K562 (cell line): ENCODE results near the gene TRAF5. TPM values are rescaled to one million over a fixed set of nuclear protein-coding genes. Genes with fewer than 3 reads are reported as not detected.
A peak's percentile ranks its signal among the peaks of the same experiment; 100 is the strongest.
"Not testable (repeated sequence)": the region's sequence is repeated elsewhere in the genome, so short reads cannot be mapped to it uniquely, and the experiment has no call there.

Source experiments
- ATAC-seq: fragments of 200-7000 bp; cut with Tn5 transposase; 3 replicates; pipeline ENCODE4 v1.9.1; 2020; ENCODE audit warnings: moderate library complexity
- BruUV-seq: library from RNA; stranded (reverse); fragments of 400-500 nt; replicated peaks from 2 replicates; lab custom pipeline; 2021; lab: Mats Ljungman, UMichigan
- CTCF ChIA-PET: fragments of 300-600 bp; formaldehyde crosslinking; extraction: SDS; loops from one replicate; lab custom pipeline; 2021; ENCODE audit warnings: low intra/inter-chr PET ratio; lab: Yijun Ruan, JAX
- POLR2A ChIA-PET: fragments of 300-600, 350-650 bp; sonication (Branson Sonifier 250); formaldehyde crosslinking; extraction: SDS; loops from one replicate; lab custom pipeline; 2021; ENCODE audit warnings: antibody characterized with exemption, inconsistent platforms; lab: Yijun Ruan, JAX
- DNase-seq, 4 experiments: peaks; one replicate each; pipeline versions ENCODE4 v3.0.0 to v3.0.0-alpha.2; 2011 to 2018; ENCODE audit warnings: low spot score in 3 of 4, mixed read lengths in 3 of 4; ENCODE audit errors: extremely low read depth in 1 of 4
- FAIRE-seq: peaks from 2 replicates; lab custom pipeline; 2011; peaks lifted over from hg19 to GRCh38; lab: Jason Lieb, UNC
- H2AFZ ChIP-seq: 2 replicates; pipeline ENCODE4 v1.6.0; 2011; ENCODE audit warnings: low read depth, low read length, control low read depth, inconsistent platforms
- H3K27ac ChIP-seq: fragments of 200-600 bp; 3 replicates; pipeline ENCODE4 v1.8.0; 2011; ENCODE audit warnings: low read depth, mild to moderate bottlenecking, control low read depth, inconsistent platforms, low read length, moderate library complexity, mixed read lengths; ENCODE audit errors: extremely low read depth
- H3K27me3 ChIP-seq, 2 experiments: fragments of 300-600 bp in 1 of 2; 2 replicates in 1 of 2; 3 replicates in 1 of 2; pipeline versions ENCODE4 v1.6.0 to v1.8.0; 2011; ENCODE audit warnings: inconsistent platforms in 2 of 2, low read length in 2 of 2, mild to moderate bottlenecking in 1 of 2, mixed read lengths in 1 of 2, moderate library complexity in 1 of 2; ENCODE audit not compliant: control insufficient read depth in 2 of 2, insufficient read depth in 2 of 2
- H3K36me3 ChIP-seq: fragments of 300-600 bp; 3 replicates; pipeline ENCODE4 v1.8.0; 2011; ENCODE audit warnings: mild to moderate bottlenecking, low read length, inconsistent platforms; ENCODE audit not compliant: control insufficient read depth, insufficient read depth
- H3K4me1 ChIP-seq, 2 experiments: fragments of 200-600 bp in 1 of 2; replicated peaks in 1 of 2; 2 replicates in 1 of 2; 3 replicates in 1 of 2; pipeline versions ENCODE4 v1.5.1 to v1.8.0; 2011; ENCODE audit warnings: inconsistent platforms in 2 of 2, low read length in 2 of 2, mild to moderate bottlenecking in 1 of 2, mixed read lengths in 1 of 2, moderate library complexity in 1 of 2; ENCODE audit not compliant: control insufficient read depth in 2 of 2, insufficient read depth in 2 of 2
- H3K4me2 ChIP-seq: 2 replicates; pipeline ENCODE4 v1.6.1; 2011; ENCODE audit warnings: low read length, control low read depth, inconsistent platforms, mixed read lengths; ENCODE audit not compliant: insufficient read depth
- H3K4me3 ChIP-seq: fragments of 200-600 bp; sonication (generic), shearing (Covaris generic); 2 replicates; pipeline ENCODE4 v1.5.1; 2016; ENCODE audit warnings: control low read depth, inconsistent platforms
- H3K79me2 ChIP-seq: fragments of 200-600 bp; 3 replicates; pipeline ENCODE4 v1.8.0; 2011; ENCODE audit warnings: low read length, inconsistent platforms; ENCODE audit not compliant: control insufficient read depth, insufficient read depth
- H3K9ac ChIP-seq, 2 experiments: 2 replicates each; pipeline versions ENCODE4 v1.6.0 to v1.6.1; 2011; ENCODE audit warnings: low read depth in 2 of 2, low read length in 2 of 2, control low read depth in 1 of 2, inconsistent platforms in 1 of 2, mild to moderate bottlenecking in 1 of 2, mixed read lengths in 1 of 2; ENCODE audit not compliant: insufficient read depth in 1 of 2
- H3K9me1 ChIP-seq: one replicate; pipeline ENCODE4 v1.6.0; 2011; ENCODE audit warnings: inconsistent platforms, mild to moderate bottlenecking, low read length, moderate library complexity; ENCODE audit not compliant: control insufficient read depth, insufficient read depth
- H3K9me3 ChIP-seq: replicated peaks from 2 replicates; pipeline ENCODE4 v1.5.1; 2011; ENCODE audit warnings: low read depth, low read length, inconsistent platforms; ENCODE audit not compliant: control insufficient read depth, insufficient read depth
- H4K20me1 ChIP-seq: replicated peaks from 2 replicates; pipeline ENCODE4 v1.6.1; 2011; ENCODE audit warnings: low read length, inconsistent platforms, mixed read lengths; ENCODE audit not compliant: control insufficient read depth, insufficient read depth
- CC2D1A ChIP-seq: fragments of 450-650 bp; IDR thresholded peaks from 2 replicates; pipeline ENCODE4 v1.6.1; 2017; ENCODE audit warnings: mild to moderate bottlenecking
- CHD4 ChIP-seq: fragments of 200-600 bp; sonication (generic); IDR thresholded peaks from 3 replicates; pipeline ENCODE4 v1.6.1; 2012; ENCODE audit warnings: low read depth, mild to moderate bottlenecking, mixed read lengths, low read length, inconsistent platforms; ENCODE audit not compliant: insufficient read depth, insufficient replicate concordance, poor library complexity, severe bottlenecking
- DPF2 ChIP-seq: fragments of 450-650 bp; IDR thresholded peaks from 2 replicates; pipeline ENCODE4 v1.6.1; 2016
- EWSR1 ChIP-seq: fragments of 450-650 bp; IDR thresholded peaks from 2 replicates; pipeline ENCODE4 v1.6.1; 2018; ENCODE audit warnings: borderline replicate concordance, mild to moderate bottlenecking, low read depth, moderate library complexity; ENCODE audit not compliant: partially characterized antibody
- ID3 ChIP-seq, 2 experiments: fragments of 250-450 bp in 1 of 2; fragments of 450-650 bp in 1 of 2; sonication (Bioruptor Pico) in 1 of 2; IDR thresholded peaks; 2 replicates each; pipeline versions ENCODE4 v1.6.1 to v1.8.0; 2016 to 2021; ENCODE audit warnings: mild to moderate bottlenecking in 2 of 2, moderate library complexity in 2 of 2, missing compliant biosample characterization in 1 of 2, missing genetic modification characterization in 1 of 2
- MYBL2 ChIP-seq, 2 experiments: fragments of 450-650 bp in 1 of 2; sonication (generic) in 1 of 2; formaldehyde crosslinking in 1 of 2; IDR thresholded peaks; 2 replicates each; pipeline versions ENCODE4 v1.6.1 to v1.8.1; 2017 to 2022; ENCODE audit warnings: borderline replicate concordance in 1 of 2, inconsistent platforms in 1 of 2, low read depth in 1 of 2, mild to moderate bottlenecking in 1 of 2, missing genetic modification reagents in 1 of 2, moderate library complexity in 1 of 2
- NEUROD1 ChIP-seq: fragments of 150-350 bp; IDR thresholded peaks from 2 replicates; pipeline ENCODE4 v1.6.1; 2014; ENCODE audit warnings: borderline replicate concordance, low read length, low read depth; ENCODE audit not compliant: partially characterized antibody
- NFIC ChIP-seq: fragments of 450-650 bp; IDR thresholded peaks from 2 replicates; pipeline ENCODE4 v1.6.1; 2017; ENCODE audit warnings: mild to moderate bottlenecking, inconsistent platforms
- POLR3G ChIP-seq: IDR thresholded peaks from 2 replicates; pipeline ENCODE4 v1.6.1; 2011; ENCODE audit not compliant: insufficient read length, insufficient replicate concordance; ENCODE audit errors: extremely low read depth
- ZFP36 ChIP-seq: fragments of 150-350 bp; IDR thresholded peaks from 2 replicates; pipeline ENCODE4 v1.6.1; 2018; ENCODE audit warnings: low read length, low read depth; ENCODE audit not compliant: partially characterized antibody
- ZNF124 ChIP-seq: sonication (generic); formaldehyde crosslinking; IDR thresholded peaks from 2 replicates; pipeline ENCODE4 v1.8.1; 2022; ENCODE audit warnings: missing genetic modification reagents
- ZNF134 ChIP-seq: fragments of 250-450 bp; sonication (Bioruptor Pico); conservative IDR thresholded peaks from 2 replicates; pipeline ENCODE4 v1.4.0; 2020
- WGBS: fragments of 100-300 bp; shearing (Covaris generic); methylation state at CpG from one replicate; pipeline ENCODE4 v1.1.6; 2016; ENCODE audit warnings: low coverage, mixed read lengths; ENCODE audit not compliant: insufficient coverage; ENCODE audit errors: missing lambda C conversion rate; 5-methylcytosine and 5-hydroxymethylcytosine counted together
- in situ Hi-C: fragments of 300-500 bp; cut with MboI; formaldehyde crosslinking; loops from 4 replicates; pipeline ENCODE4 v1.15.0; 2018; ENCODE audit warnings: inconsistent platforms, mixed read lengths
- intact Hi-C: fragments of 100-400 bp; cut with micrococcal nuclease; formaldehyde crosslinking; loops from 2 replicates; pipeline ENCODE4 v1.14.2; 2022
- polyA plus RNA-seq, 8 experiments: library from polyadenylated mRNA; depleted of rRNA in 4 of 8; stranded (reverse) in 5 of 8; unstranded in 3 of 8; fragments of >200 nt; fragmentation: Nextera tagmentation in 2 of 8; fragmentation: Illumina TruSeq in 1 of 8; extraction: Ambion mirVana in 2 of 8; extraction: Trizol in 1 of 8; gene quantifications; 2 replicates each; pipeline versions ENCODE4 v1.2.1 to v1.2.3, GENCODE V29; 2011 to 2014; ENCODE audit warnings: inconsistent platforms in 1 of 8, missing spikeins in 1 of 8
- total RNA-seq, 7 experiments: library from RNA; depleted of rRNA in 6 of 7; stranded (reverse); fragments of >200 nt in 6 of 7; fragmentation: Illumina TruSeq in 2 of 7; extraction: Trizol in 2 of 7; gene quantifications; 2 replicates each; pipeline versions ENCODE4 v1.2.1 to v1.2.3, GENCODE V29; 2011 to 2021; ENCODE audit warnings: low replicate concordance in 1 of 7
- TF ChIP-seq, protein P1 (sequence below): fragments of 200-800 bp; sonication (Bioruptor generic); IDR thresholded peaks from 2 replicates; pipeline ENCODE4 v1.6.1; 2017; ENCODE audit warnings: missing genetic modification characterization, missing compliant biosample characterization

TRAF5 gene
- total and polyA plus RNA-seq, 9 of the 15 experiments (the other 6 are each of a cell fraction or from before 2014, with no cell fraction given) = 2.0 to 9.3 (median 5.3) TPM

DNA sequence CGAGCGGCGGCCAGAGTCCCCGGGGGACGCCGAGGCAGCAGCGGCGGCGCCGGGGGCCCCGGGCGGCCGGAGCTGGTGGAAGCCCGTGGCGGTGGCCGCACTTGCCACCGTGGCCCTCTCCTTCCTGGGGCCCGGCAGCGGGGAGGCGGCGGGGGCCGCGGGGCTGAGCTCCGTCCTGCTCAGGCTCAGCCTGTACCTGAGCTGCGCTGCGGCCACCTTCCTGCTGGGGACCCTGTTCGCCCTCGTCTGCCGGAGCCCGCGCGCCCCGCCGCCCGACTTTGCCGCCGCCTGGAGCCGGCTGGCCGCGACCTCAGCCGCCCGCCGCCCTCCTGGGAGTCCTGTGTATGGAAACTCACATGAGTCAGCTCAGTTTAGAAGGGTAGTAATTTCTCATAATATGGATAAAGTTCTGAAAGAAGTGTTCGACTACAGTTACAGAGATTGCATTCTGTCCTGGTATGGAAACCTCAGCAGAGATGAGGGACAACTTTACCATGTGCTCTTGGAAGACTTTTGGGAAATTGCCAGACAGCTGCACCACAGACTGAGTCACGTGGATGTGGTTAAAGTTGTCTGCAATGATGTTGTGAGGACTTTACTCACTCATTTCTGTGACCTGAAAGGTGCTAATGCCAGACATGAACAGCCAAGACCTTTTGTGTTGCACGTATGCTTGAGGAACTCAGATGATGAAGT lies 90.1 kb downstream of the TRAF5 start:
- H3K4me2 ChIP-seq, POLR2A ChIA-PET: not testable (repeated sequence)

DNA sequence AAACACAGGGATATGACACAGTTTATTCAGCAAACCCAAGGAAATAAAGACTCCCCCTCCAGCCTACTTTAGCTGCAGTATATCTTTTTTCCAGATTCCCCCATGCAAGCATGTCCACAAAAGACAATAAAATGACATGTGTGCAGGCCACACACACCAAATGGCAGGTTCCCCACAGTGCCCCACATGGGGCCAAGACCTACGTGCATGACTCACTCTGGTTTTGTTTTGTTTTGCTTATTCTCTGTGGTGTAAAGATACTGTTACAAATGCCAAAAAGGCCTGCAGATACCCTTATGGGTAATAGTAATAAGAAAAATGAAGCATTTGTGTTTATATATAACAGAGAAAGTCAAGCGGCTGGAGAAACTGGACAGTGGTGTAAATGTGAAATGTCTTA lies 93.8 kb downstream of the TRAF5 start:
- Histone ChIP-seq H3K4me3 (no peak overlapping the region), H3K9me1 (no peaks in the 10 kb centered on the region), H3K4me1 (no peaks in the 10 kb centered on the region), H3K9me3 (no peaks in the 10 kb centered on the region), H4K20me1 (no peaks in the 10 kb centered on the region), H3K36me3 (no peaks in the 10 kb centered on the region), H3K4me2 (no peak overlapping the region), H3K79me2 (no peaks in the 10 kb centered on the region), H3K9ac (no peak overlapping the region), H3K27ac (no peak overlapping the region), H3K27me3 (no peaks in the 10 kb centered on the region), H2AFZ (no peak overlapping the region)
- POLR2A ChIA-PET = interaction anchor here (0.7 kb wide), 1 partner anchor 19 kb away, joined by 3 read pairs; no protein-coding TSS in a partner anchor
- ATAC-seq (peak; percentile 68), FAIRE-seq (peak; percentile 35), DNase-seq (peak in 2 of 4 experiments; percentile 10 to 28)
- intact Hi-C loops (no loop called here), in situ Hi-C loops (no loop called here)
- no TSS peak for BruUV-seq
- WGBS = 21% methylated on average over 2 of the region's 2 CpGs
- CTCF ChIA-PET = no interaction called here
- no peak for TF ChIP-seq POLR3G
- TF ChIP-seq EWSR1 = no peak
- TF ChIP-seq ZNF124 (CRISPR knock-in tag) = no peak
- no peak for TF ChIP-seq CHD4
- no peak for TF ChIP-seq NEUROD1
- TF ChIP-seq MYBL2 (IDR thresholded peaks at IDR 0.05; ENCODE audit: low read depth) = no peak
- no peak for TF ChIP-seq MYBL2 (CRISPR knock-in tag; IDR thresholded peaks at IDR 0.05; ENCODE audit: borderline replicate concordance)
- TF ChIP-seq ZFP36 = no peak
- no peak for TF ChIP-seq CC2D1A
- TF ChIP-seq ID3 (CRISPR knock-in tag; IDR thresholded peaks at IDR 0.05) = no peak
- no peak for TF ChIP-seq ID3 (tag; IDR thresholded peaks at IDR 0.05)
- TF ChIP-seq, protein P1, sequence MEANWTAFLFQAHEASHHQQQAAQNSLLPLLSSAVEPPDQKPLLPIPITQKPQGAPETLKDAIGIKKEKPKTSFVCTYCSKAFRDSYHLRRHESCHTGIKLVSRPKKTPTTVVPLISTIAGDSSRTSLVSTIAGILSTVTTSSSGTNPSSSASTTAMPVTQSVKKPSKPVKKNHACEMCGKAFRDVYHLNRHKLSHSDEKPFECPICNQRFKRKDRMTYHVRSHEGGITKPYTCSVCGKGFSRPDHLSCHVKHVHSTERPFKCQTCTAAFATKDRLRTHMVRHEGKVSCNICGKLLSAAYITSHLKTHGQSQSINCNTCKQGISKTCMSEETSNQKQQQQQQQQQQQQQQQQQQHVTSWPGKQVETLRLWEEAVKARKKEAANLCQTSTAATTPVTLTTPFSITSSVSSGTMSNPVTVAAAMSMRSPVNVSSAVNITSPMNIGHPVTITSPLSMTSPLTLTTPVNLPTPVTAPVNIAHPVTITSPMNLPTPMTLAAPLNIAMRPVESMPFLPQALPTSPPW (CRISPR knock-in tag) = no peak
- TF ChIP-seq DPF2 = 0 out of 2 replicates have a peak, but pooled peaks have one; percentile 7
- TF ChIP-seq ZNF134 = no peak

More for the DNA sequence above, 90.1 kb downstream of the TRAF5 start:
- H4K20me1 ChIP-seq, CTCF ChIA-PET, H3K9me3 ChIP-seq, H3K36me3 ChIP-seq, H2AFZ ChIP-seq, DNase-seq, H3K27ac ChIP-seq, BruUV-seq, ATAC-seq, H3K79me2 ChIP-seq, in situ Hi-C loops, H3K27me3 ChIP-seq, H3K9me1 ChIP-seq, H3K9ac ChIP-seq, intact Hi-C loops, H3K4me1 ChIP-seq, H3K4me3 ChIP-seq: not testable (repeated sequence)
- FAIRE-seq = peak; percentile 78
- 84% methylated on average over 24 of the region's 46 CpGs for WGBS
- peak; percentile 30 for TF ChIP-seq NFIC
